Transverse colon (tissue), 4 donors: ENCODE measurements around the gene PRLR. TPM values are rescaled to one million over a fixed set of nuclear protein-coding genes. Genes with fewer than 3 reads are reported as not detected.

ENCODE experiments used
- DNase-seq: peaks from one replicate; pipeline ENCODE4 v3.0.0-alpha.2; 2019
- H3K27ac ChIP-seq, 4 donors: fragments of 200-600 bp; sonication (generic); 2 replicates each; pipeline ENCODE4 v1.5.1; 2016 to 2018; ENCODE audit warnings: inconsistent platforms in 4 of 4
- H3K27me3 ChIP-seq: fragments of 200-600 bp; sonication (generic); 2 replicates; pipeline ENCODE4 v1.5.1; 2017; ENCODE audit warnings: inconsistent platforms
- H3K36me3 ChIP-seq, 4 donors: fragments of 200-600 bp; sonication (generic); 2 replicates each; pipeline ENCODE4 v1.5.1; 2017 to 2019; ENCODE audit warnings: inconsistent platforms in 4 of 4
- H3K4me1 ChIP-seq, 4 donors: fragments of 200-600 bp; sonication (generic); 2 replicates each; pipeline ENCODE4 v1.5.1; 2017 to 2020; ENCODE audit warnings: inconsistent platforms in 4 of 4
- H3K4me3 ChIP-seq, 4 donors: fragments of 200-600 bp; sonication (generic); 1 replicate in 1 of 4; 2 replicates in 3 of 4; pipeline versions ENCODE4 v1.5.1 to v1.6.1; 2017 to 2019; ENCODE audit warnings: inconsistent platforms in 4 of 4
- H3K9me3 ChIP-seq, 2 donors: fragments of 200-600 bp; sonication (generic); 2 replicates each; pipeline ENCODE4 v1.5.1; 2017 to 2019; ENCODE audit warnings: inconsistent platforms in 2 of 2
- CTCF ChIP-seq, 5 experiments: fragments of 200-600 bp in 3 of 5; fragments of 450-650 bp in 2 of 5; sonication (generic) in 3 of 5; IDR thresholded peaks; 1 replicate in 2 of 5; 2 replicates in 3 of 5; pipeline ENCODE4 v1.5.1; 2016 to 2017; ENCODE audit warnings: antibody characterized with exemption in 5 of 5, inconsistent platforms in 3 of 5, mild to moderate bottlenecking in 2 of 5, moderate library complexity in 1 of 5
- EP300 ChIP-seq: sonication (generic); formaldehyde crosslinking; IDR thresholded peaks from one replicate; pipeline ENCODE4 v1.6.1; 2017; ENCODE audit warnings: antibody characterized with exemption, low read depth
- POLR2A ChIP-seq: fragments of 450-650 bp; IDR thresholded peaks from one replicate; pipeline ENCODE4 v1.6.1; 2016; ENCODE audit warnings: antibody characterized with exemption, mild to moderate bottlenecking, moderate library complexity
- POLR2AphosphoS5 ChIP-seq, 3 donors: sonication (generic); formaldehyde crosslinking; IDR thresholded peaks; one replicate each; pipeline ENCODE4 v1.6.1; 2016; ENCODE audit warnings: antibody characterized with exemption in 3 of 3
- WGBS, 2 donors: methylation state at CpG; one replicate each; pipeline ENCODE4 v1.1.5; 2018; ENCODE audit warnings: low coverage in 1 of 2; 5-methylcytosine and 5-hydroxymethylcytosine counted together
- in situ Hi-C, 4 donors: fragments of 200-750 bp; cut with MboI; loops; one replicate each; pipeline versions ENCODE4 v1.15.0 to v1.15.1; 2017; ENCODE audit warnings: low sequenced_read_pairs in 3 of 4, low pct_ligation_motif_present in 1 of 4, low pct_unique_long_range_greater_than_20kb in 1 of 4
- intact Hi-C: fragments of 100-400 bp; cut with DNase I; formaldehyde crosslinking; loops from one replicate; pipeline ENCODE4 v1.15.1; 2023; ENCODE audit warnings: low total_unique reads
- total RNA-seq, 4 donors: library from RNA; depleted of rRNA; stranded (reverse); fragments of >200 nt; gene quantifications; one replicate each; pipeline ENCODE4 v1.1.0, GENCODE V29; 2016

PRLR gene
- total RNA-seq, 4 donors from 2014 or later = 4.9 to 19.8 (median 13.0) TPM

- DNase-seq = no peak
- intact Hi-C loops = no loop called here
- Histone ChIP-seq H3K27ac (no peak overlapping the region), H3K36me3 (no peaks in the 10 kb centered on the region), H3K9me3 (no peaks in the 10 kb centered on the region), H3K27me3 (no peaks in the 10 kb centered on the region), H3K4me3 (no peak overlapping the region), H3K4me1 (peaks cover 0 to 19% (median 0%) of the 10 kb centered on the region in 4 donors)
- WGBS, 2 donors = 70 to 73% methylated on average over 4 of the region's 4 CpGs
- TF ChIP-seq POLR2AphosphoS5 (IDR thresholded peaks at IDR 0.05) (no peak), EP300 (no peak), POLR2A (no peak), CTCF (IDR thresholded peaks at IDR 0.05) (no peak)
- in situ Hi-C loops = loop anchor here (10.0 to 25.0 kb wide), 4 partner anchors 339 to 839 kb away; partner anchors contain the start of genes CAPSL (in 3 of the 4) and SPEF2 (in 1 of the 4)
Observed at GRCh38 chr5:35098214-35098613, 132.1 kb downstream of the PRLR start.

GRCh38 chr5:35096932-35097331, 133.4 kb downstream of the PRLR start:
- no peaks in the 10 kb centered on the region for H3K27me3 ChIP-seq
- no peaks in the 10 kb centered on the region for H3K36me3 ChIP-seq
- no peak overlapping the region for H3K4me3 ChIP-seq
- no peak for DNase-seq
- TF ChIP-seq CTCF (IDR thresholded peaks at IDR 0.05) (no peak), EP300 (no peak), POLR2A (no peak), POLR2AphosphoS5 (IDR thresholded peaks at IDR 0.05) (no peak)
- intact Hi-C loops = no loop called here
- peaks cover 0 to 28% (median 0%) of the 10 kb centered on the region in 4 donors for H3K4me1 ChIP-seq
- WGBS, 2 donors = 71 to 82% methylated on average over 1 of the region's 1 CpG
- no peak overlapping the region for H3K27ac ChIP-seq
- no peaks in the 10 kb centered on the region for H3K9me3 ChIP-seq
- in situ Hi-C loops = loop anchor here (10.0 to 25.0 kb wide), 4 partner anchors 340 to 840 kb away; partner anchors contain the start of genes CAPSL (in 3 of the 4) and SPEF2 (in 1 of the 4)

- Histone ChIP-seq H3K9me3 (no peaks in the 10 kb centered on the region), H3K27me3 (no peaks in the 10 kb centered on the region), H3K27ac (no peak overlapping the region), H3K4me3 (no peak overlapping the region), H3K4me1 (peaks cover 0 to 35% (median 3%) of the 10 kb centered on the region in 4 donors), H3K36me3 (no peaks in the 10 kb centered on the region)
- WGBS, 2 donors = 54 to 56% methylated on average over 2 to 3 of the region's 3 CpGs
- no peak for DNase-seq
- no peak for TF ChIP-seq POLR2AphosphoS5 (IDR thresholded peaks at IDR 0.05)
- no peak for TF ChIP-seq POLR2A
- TF ChIP-seq CTCF (IDR thresholded peaks at IDR 0.05) = no peak
- TF ChIP-seq EP300 = no peak
- intact Hi-C loops = no loop called here
- in situ Hi-C loops = loop anchor here (10.0 to 25.0 kb wide), 4 partner anchors 341 to 841 kb away; partner anchors contain the start of genes CAPSL (in 3 of the 4) and SPEF2 (in 1 of the 4)
Observed at GRCh38 chr5:35096216-35096615, 134.1 kb downstream of the PRLR start.

DNA sequence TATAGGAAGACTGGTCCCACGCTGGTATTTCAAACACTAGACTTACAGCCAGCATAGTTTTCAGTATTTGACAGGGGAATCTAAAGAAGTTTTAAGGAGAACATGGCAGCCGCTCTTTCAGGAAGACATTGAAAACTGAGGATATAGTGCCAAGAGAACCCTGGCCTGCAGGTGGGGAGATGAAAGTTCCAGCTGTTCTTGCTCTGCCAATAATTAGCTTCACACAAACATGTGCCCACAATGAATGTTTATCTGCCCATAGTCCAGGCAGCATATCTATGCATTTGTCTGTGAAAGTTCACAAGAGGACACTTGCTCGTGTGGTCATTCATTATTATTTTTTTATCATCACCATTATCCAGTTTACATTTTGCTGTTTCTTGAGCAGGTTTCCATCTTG, 134.9 kb downstream of the PRLR start:
- Histone ChIP-seq H3K4me1 (peaks cover 0 to 35% (median 3%) of the 10 kb centered on the region in 4 donors), H3K27me3 (no peaks in the 10 kb centered on the region), H3K36me3 (no peaks in the 10 kb centered on the region), H3K4me3 (no peak overlapping the region), H3K27ac (no peak overlapping the region), H3K9me3 (no peaks in the 10 kb centered on the region)
- intact Hi-C loops = no loop called here
- WGBS, 2 donors = 78 to 80% methylated on average over 3 of the region's 3 CpGs
- in situ Hi-C loops = loop anchor here (10.0 to 25.0 kb wide), 4 partner anchors 342 to 842 kb away; partner anchors contain the start of genes CAPSL (in 3 of the 4) and SPEF2 (in 1 of the 4)
- no peak for DNase-seq
- TF ChIP-seq POLR2AphosphoS5 (IDR thresholded peaks at IDR 0.05) (no peak), POLR2A (no peak), EP300 (no peak), CTCF (IDR thresholded peaks at IDR 0.05) (no peak)
